Umbilical cord (tissue), 2 donors: Measurements from ENCODE around the gene SHISAL1. TPM values are rescaled to one million over a fixed set of nuclear protein-coding genes. Genes with fewer than 3 reads are reported as not detected.

Source experiments
- DNase-seq: peaks from one replicate; pipeline ENCODE4 v3.0.0-alpha.2; 2015; ENCODE audit warnings: low spot score
- total RNA-seq: library from RNA; depleted of rRNA; stranded (reverse); fragments of >200 nt; gene quantifications from one replicate; pipeline ENCODE4 v1.2.3, GENCODE V29; 2014; ENCODE audit warnings: low replicate concordance; ENCODE audit not compliant: insufficient read depth

Gene SHISAL1
- total RNA-seq, 1 donor from 2014 or later = 3.9 TPM

GRCh38 chr22:44342347-44342956 is 29.7 kb upstream of the SHISAL1 start:
- no peak for DNase-seq

DNA sequence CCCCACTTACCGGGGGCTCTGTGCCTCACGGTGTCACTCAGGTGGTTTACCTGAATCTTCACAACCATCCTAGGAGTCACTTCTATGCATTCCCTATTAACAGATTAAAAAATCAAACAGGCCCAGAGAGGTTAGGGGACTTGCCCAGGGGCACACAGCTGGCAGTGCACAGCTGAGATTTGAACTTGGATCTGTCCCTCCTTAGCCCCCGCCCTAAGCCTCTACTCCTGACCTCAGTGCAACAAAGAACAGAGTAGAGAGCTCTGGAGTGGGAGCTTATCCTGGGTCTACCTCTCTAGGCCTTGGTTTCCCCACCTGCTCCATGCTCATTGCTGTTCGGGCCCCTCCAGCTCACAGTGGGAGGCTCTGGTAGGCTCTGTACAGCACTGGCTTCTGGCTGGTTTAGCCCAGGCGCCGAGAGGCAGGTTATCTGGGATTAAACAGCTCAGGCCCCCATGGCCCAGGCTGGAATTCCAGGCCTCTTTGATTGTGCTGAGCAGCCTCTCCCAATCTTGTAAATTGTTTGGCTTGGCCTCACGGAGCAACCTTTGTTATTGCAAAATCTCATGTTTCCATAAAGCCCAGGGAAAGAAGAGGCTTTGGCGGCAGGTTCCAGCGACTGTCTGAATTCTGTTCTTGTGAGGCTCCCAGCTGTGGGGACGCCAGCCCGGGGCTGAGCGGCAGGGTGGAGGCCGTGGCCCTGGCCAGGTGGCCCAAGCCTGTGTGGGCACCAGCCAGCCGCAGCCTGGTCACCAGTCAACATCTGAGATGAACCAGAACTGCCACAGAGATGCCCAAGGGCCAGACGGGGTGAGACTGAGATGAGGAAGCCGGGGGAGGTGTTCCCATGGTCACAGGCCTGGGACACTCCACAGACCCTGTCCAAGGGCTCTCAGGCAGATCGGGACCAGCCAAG is 28.9 kb upstream of the SHISAL1 start:
- DNase-seq = peak; percentile 57

DNA sequence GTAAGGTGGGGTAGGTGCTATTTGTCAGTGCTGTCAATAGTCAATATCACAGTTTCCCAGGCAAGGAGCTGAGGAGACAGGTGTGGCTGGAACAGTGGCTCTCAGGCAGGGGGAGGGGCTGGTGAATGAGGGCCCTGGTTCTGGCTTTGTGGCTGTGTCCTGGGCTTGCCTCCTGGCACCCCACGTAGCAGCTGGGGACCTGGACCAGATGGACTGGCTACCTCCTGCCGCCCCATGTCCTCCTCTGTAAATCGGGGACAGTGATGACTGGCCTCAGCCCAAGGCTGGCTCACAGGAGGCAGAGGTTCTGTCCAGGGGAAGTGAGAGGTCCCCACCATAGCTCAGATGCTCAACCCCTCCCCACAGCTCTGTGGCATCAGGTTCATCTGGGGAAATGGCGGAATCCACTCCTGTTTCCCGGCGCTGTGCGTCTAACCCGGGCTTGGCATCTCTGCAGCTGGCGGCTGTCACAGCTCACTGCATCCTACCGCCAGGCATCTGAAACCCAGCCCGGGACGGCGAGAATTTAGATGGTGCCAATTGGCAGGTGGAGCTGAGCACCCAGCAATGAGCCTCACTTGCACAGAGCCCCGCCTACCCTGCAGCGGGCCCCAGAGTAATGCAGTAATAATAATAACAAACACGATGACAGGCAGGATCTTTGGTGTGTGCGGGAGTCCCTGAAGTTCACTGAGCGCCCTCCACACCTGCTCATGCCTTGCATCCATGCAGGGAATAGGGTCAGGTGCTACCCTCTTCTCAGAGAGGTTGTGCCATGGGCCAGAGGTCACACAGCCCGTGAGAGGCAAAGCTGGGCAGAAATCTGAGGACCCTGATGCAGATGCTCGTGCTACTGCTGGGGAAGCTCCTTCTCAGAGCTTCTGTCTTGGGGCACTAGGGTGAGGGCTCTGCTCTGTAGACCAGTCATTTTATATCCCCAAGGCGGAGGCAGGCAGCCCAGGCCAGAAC is 27.8 kb upstream of the SHISAL1 start:
- no peak for DNase-seq

- DNase-seq = no peak
Observed at GRCh38 chr22:44338906-44339305, 26.2 kb upstream of the SHISAL1 start.

- DNase-seq = no peak
Observed at GRCh38 chr22:44338177-44338810, 25.5 kb upstream of the SHISAL1 start.

- DNase-seq = peak; percentile 65
Observed at GRCh38 chr22:44337678-44338004, 24.9 kb upstream of the SHISAL1 start.

GRCh38 chr22:44336962-44337677 is 24.4 kb upstream of the SHISAL1 start:
- no peak for DNase-seq

GRCh38 chr22:44335903-44336803 is 23.4 kb upstream of the SHISAL1 start:
- no peak for DNase-seq

DNA sequence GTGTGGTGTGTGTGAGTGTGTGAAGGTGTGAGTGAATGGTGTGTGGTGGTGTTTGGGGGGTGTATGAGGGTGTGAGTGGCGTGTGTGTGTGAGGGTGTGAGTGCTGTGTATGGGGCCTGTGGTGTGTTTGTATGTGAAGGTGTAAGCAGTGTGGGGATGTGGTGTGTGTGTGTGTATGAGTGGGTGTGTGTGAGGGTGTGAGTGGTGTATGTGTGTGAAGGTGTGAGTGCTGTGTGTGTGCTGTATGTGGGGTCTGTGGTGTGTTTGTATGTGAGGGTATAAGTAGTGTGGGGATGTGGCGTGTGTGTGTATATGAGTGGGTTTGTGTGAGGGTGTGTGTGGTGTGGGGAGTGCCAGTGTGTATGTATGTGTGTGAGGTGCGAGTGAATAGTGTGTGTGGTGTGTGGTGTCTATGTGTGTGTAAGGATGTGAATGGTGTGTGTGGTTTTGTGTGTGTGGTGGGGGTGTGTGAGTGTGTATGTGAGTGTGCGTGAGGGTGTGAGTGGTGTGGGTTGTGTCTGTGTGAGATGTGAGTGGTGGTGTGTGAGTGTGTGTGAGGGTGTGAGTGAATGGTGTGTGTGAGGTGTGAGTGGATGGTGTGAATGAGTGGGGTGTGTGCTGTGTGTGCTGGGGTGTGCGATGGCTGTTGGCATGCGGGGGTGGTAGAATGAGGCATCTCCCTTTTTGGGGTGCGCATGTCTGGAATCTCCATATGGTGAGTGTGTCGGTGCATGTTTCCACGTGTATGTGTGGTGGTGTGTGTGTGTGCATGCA is 22.5 kb upstream of the SHISAL1 start:
- no peak for DNase-seq

DNA sequence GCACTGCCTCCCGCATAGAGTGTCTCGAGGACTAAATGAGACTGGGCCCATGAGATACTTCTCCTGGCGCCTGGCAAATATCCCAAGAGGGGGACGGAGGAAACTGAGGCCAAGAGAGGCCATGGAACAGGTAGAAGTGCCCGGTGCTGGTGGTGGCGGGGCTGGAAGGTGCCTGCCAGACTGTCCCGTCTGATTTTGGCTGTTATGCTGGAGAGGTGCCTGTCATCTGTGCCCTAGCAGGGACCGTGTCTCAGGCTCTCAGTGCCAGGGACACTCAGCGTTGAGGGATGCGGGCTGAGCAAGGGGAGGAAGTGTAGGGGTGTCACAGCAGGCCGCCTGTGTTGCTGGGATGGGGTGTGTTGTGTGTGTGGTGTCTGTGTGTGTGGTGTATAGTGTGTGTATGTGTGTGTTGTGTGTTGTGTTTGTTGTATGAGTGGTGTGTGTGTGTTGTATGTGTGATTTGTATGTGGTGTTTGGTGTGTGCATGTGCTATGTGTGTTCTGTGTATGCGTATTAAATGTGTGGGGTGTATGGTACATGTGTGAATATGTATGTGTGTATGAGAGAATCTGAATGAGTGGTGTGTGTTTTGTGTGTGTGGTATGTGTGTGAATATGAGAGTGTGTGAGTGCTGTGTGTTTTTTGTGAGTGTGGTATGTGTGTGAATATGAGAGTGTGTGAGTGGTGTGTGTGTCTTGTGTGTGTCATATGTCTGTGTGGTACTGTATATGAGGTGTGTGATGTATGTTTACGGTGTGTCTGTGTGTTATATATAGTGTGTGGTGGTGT is 21.3 kb upstream of the SHISAL1 start:
- no peak for DNase-seq

GRCh38 chr22:44332946-44333345 is 20.2 kb upstream of the SHISAL1 start:
- no peak for DNase-seq

GRCh38 chr22:44331881-44332714 is 19.3 kb upstream of the SHISAL1 start:
- DNase-seq = peak; percentile 40

GRCh38 chr22:44330744-44331660 is 18.3 kb upstream of the SHISAL1 start:
- no peak for DNase-seq

DNA sequence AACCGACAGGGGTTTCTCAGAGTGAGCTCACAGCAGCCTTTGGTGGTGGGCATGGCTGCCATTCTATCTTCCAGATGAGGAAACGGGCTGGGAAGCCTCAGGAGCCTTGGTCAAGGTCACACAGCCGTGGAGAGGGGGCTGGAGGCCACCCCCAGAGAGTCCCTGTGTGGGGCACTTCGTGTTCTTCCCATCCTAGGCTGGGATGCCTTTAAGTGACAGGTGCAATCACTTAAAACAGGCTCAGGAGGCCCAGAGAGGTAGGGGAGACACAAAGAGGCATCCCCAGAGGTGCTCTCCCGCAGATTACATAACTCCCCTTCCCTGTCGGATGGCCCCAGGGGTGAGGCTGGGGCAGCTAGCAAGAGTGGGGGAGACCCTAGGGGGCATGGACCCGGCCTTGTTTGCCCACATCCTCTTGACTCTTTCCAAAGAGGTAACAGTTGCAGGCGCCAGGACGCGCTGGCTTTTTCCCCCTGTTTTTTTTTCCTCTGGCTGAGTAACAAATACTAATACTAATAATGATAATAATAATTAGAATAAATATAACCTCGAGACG is 17.5 kb upstream of the SHISAL1 start:
- no peak for DNase-seq

- DNase-seq = no peak
Observed at GRCh38 chr22:44329179-44329796, 16.5 kb upstream of the SHISAL1 start.
